CD4-positive, alpha-beta T cell treated with Interleukin-17A for 1 hour (primary cell): ENCODE results near the gene RPS6KL1.

ENCODE experiments used
- DNase-seq: peaks from one replicate; pipeline ENCODE4 v3.0.0-alpha.2; 2020

Gene RPS6KL1

GRCh38 chr14:74881431-74882102, 41.5 kb downstream of the RPS6KL1 start, which contains the start of gene DLST:
Gene DLST, plus strand, starts transcription at chr14:74881916. Its CDS starts 38 bp downstream, at chr14:74881954.
- peak; percentile 89 for DNase-seq

GRCh38 chr14:74879427-74880182, 43.5 kb downstream of the RPS6KL1 start:
- DNase-seq, result no peak

GRCh38 chr14:74875941-74876913, 46.8 kb downstream of the RPS6KL1 start, which contains the start of gene PROX2:
Gene PROX2, minus strand, starts transcription at chr14:74876145. Its CDS starts 12,311 bp downstream, at chr14:74863834.
- peak; percentile 23 for DNase-seq

- DNase-seq, result no peak
Observed at GRCh38 chr14:74875204-74875603, 47.9 kb downstream of the RPS6KL1 start.

- DNase-seq, result no peak
Observed at GRCh38 chr14:74871819-74872218, 51.2 kb downstream of the RPS6KL1 start.

GRCh38 chr14:74868739-74869138, 54.3 kb downstream of the RPS6KL1 start:
- DNase-seq, result no peak

- DNase-seq, result peak; percentile 52
Observed at GRCh38 chr14:74867673-74868072, 55.4 kb downstream of the RPS6KL1 start.

- no peak for DNase-seq
Observed at GRCh38 chr14:74866708-74867389, 56.2 kb downstream of the RPS6KL1 start.

- no peak for DNase-seq
Observed at GRCh38 chr14:74865156-74865555, 57.9 kb downstream of the RPS6KL1 start.

- no peak for DNase-seq
Observed at GRCh38 chr14:74864198-74864597, 58.9 kb downstream of the RPS6KL1 start.

GRCh38 chr14:74863274-74863673, 59.8 kb downstream of the RPS6KL1 start:
- DNase-seq, result no peak

- DNase-seq, result no peak
Observed at GRCh38 chr14:74861734-74862090, 61.3 kb downstream of the RPS6KL1 start.

GRCh38 chr14:74860899-74861733, 61.9 kb downstream of the RPS6KL1 start:
- peak; percentile 90 for DNase-seq

GRCh38 chr14:74859757-74860552, 63.1 kb downstream of the RPS6KL1 start:
- DNase-seq, result no peak

GRCh38 chr14:74858022-74858421, 65.0 kb downstream of the RPS6KL1 start:
- no peak for DNase-seq

- DNase-seq, result no peak
Observed at GRCh38 chr14:74856366-74856765, 66.7 kb downstream of the RPS6KL1 start.

GRCh38 chr14:74855945-74856344, 67.1 kb downstream of the RPS6KL1 start:
- DNase-seq, result no peak

GRCh38 chr14:74855021-74855420, 68.0 kb downstream of the RPS6KL1 start:
- DNase-seq, result no peak
